Naive thymus-derived CD4-positive, alpha-beta T cell (primary cell): ENCODE measurements around the gene SLC12A3. TPM values are rescaled to one million over a fixed set of nuclear protein-coding genes. Genes with fewer than 3 reads are reported as not detected.
A peak's percentile ranks its signal among the peaks of the same experiment; 100 is the strongest.

Source experiments
- ATAC-seq: fragments of 150-1000 bp; cut with Tn5 transposase; 2 replicates; pipeline ENCODE4 v1.10.0; 2021; ENCODE audit warnings: mild to moderate bottlenecking, moderate library complexity
- CTCF ChIA-PET: fragments of 350-600 bp; sonication (Branson Sonifier 250); formaldehyde crosslinking; loops from one replicate; lab custom pipeline; 2021; ENCODE audit warnings: antibody characterized with exemption; lab: Charles Lee
- POLR2A ChIA-PET: fragments of 350-600 bp; sonication (Branson Sonifier 250); formaldehyde crosslinking; loops from one replicate; lab custom pipeline; 2021; ENCODE audit warnings: antibody characterized with exemption, inconsistent platforms; lab: Charles Lee
- DNase-seq, 9 donors: peaks; one replicate each; pipeline versions ENCODE4 v3.0.0 to v3.0.0-alpha.2; 2020 to 2022; ENCODE audit warnings: mixed read lengths in 1 of 9
- H3K27ac ChIP-seq: one replicate; pipeline ENCODE4 v1.7.0; 2013; ENCODE audit warnings: mild to moderate bottlenecking, low read depth, low read length, moderate library complexity
- H3K27me3 ChIP-seq, 2 donors: one replicate each; pipeline ENCODE4 v1.7.0; 2013; ENCODE audit warnings: low read length in 2 of 2, mild to moderate bottlenecking in 2 of 2, moderate library complexity in 2 of 2; ENCODE audit not compliant: control insufficient read depth in 2 of 2, insufficient read depth in 2 of 2
- H3K36me3 ChIP-seq, 3 experiments: 1 replicate in 2 of 3; 2 replicates in 1 of 3; pipeline ENCODE4 v1.7.0; 2013; ENCODE audit warnings: low read length in 3 of 3, mild to moderate bottlenecking in 3 of 3, moderate library complexity in 1 of 3; ENCODE audit not compliant: insufficient read depth in 3 of 3, control insufficient read depth in 2 of 3
- H3K4me1 ChIP-seq, 2 donors: one replicate each; pipeline ENCODE4 v1.7.0; 2013; ENCODE audit warnings: low read length in 2 of 2, mild to moderate bottlenecking in 2 of 2, moderate library complexity in 1 of 2; ENCODE audit not compliant: control insufficient read depth in 2 of 2, insufficient read depth in 2 of 2
- H3K4me3 ChIP-seq: 2 replicates; pipeline ENCODE4 v1.7.0; 2013; ENCODE audit warnings: mild to moderate bottlenecking, low read length
- H3K9me3 ChIP-seq, 3 experiments: 1 replicate in 2 of 3; 2 replicates in 1 of 3; pipeline ENCODE4 v1.7.0; 2013; ENCODE audit warnings: low read length in 3 of 3; ENCODE audit not compliant: control insufficient read depth in 2 of 3
- H3K27ac Mint-ChIP-seq, 9 donors: one replicate each; pipeline ENCODE4 v1.8.0; 2020 to 2022; ENCODE audit warnings: mixed read lengths in 9 of 9, mild to moderate bottlenecking in 8 of 9, moderate library complexity in 5 of 9, inconsistent platforms in 2 of 9
- H3K27me3 Mint-ChIP-seq, 5 donors: one replicate each; pipeline ENCODE4 v1.8.0; 2021 to 2022; ENCODE audit warnings: mixed read lengths in 5 of 5, mild to moderate bottlenecking in 1 of 5
- H3K36me3 Mint-ChIP-seq, 5 donors: one replicate each; pipeline ENCODE4 v1.8.0; 2020 to 2022; ENCODE audit warnings: mixed read lengths in 5 of 5, mild to moderate bottlenecking in 3 of 5, inconsistent platforms in 1 of 5
- H3K4me1 Mint-ChIP-seq, 7 donors: one replicate each; pipeline ENCODE4 v1.8.0; 2020 to 2022; ENCODE audit warnings: mixed read lengths in 7 of 7, mild to moderate bottlenecking in 3 of 7, inconsistent platforms in 1 of 7
- H3K4me3 Mint-ChIP-seq, 10 donors: one replicate each; pipeline ENCODE4 v1.8.0; 2020 to 2022; ENCODE audit warnings: mild to moderate bottlenecking in 10 of 10, mixed read lengths in 10 of 10, moderate library complexity in 6 of 10, inconsistent platforms in 2 of 10
- H3K9me3 Mint-ChIP-seq, 11 donors: one replicate each; pipeline ENCODE4 v1.8.0; 2020 to 2022; ENCODE audit warnings: mixed read lengths in 11 of 11, mild to moderate bottlenecking in 4 of 11, inconsistent platforms in 1 of 11, moderate library complexity in 1 of 11
- intact Hi-C, 2 donors: fragments of 100-400 bp; cut with micrococcal nuclease; formaldehyde crosslinking; loops; one replicate each; pipeline ENCODE4 v1.15.1; 2023
- polyA plus RNA-seq, 2 donors: library from polyadenylated mRNA; unstranded; fragments of 300-500 nt; fragmentation: Illumina TruSeq; gene quantifications; one replicate each; pipeline ENCODE4 v1.2.3, GENCODE V29; 2021
- total RNA-seq, 6 experiments: library from RNA in 5 of 6; stranded (reverse) in 5 of 6; gene quantifications; 1 replicate in 5 of 6; 2 replicates in 1 of 6; pipeline ENCODE4 v1.2.3 and lab custom pipeline; 2021 to 2026

The SLC12A3 gene
- total and polyA plus RNA-seq, 7 experiments from 2014 or later, result 0.08 to 0.49 TPM; not detected in 5

GRCh38 chr16:56824331-56824730, 40.7 kb upstream of the SLC12A3 start:
- POLR2A ChIA-PET, result interaction anchor here (0.7 kb wide), 1 partner anchor 32 kb away, joined by 5 read pairs; no protein-coding TSS in a partner anchor

GRCh38 chr16:56824804-56825203, 40.2 kb upstream of the SLC12A3 start:
- Histone ChIP-seq H3K27ac (no peak overlapping the region), H3K9me3 (no peaks in the 10 kb centered on the region), H3K36me3 (peaks cover 0 to 50% (median 3%) of the 10 kb centered on the region in 3 experiments), H3K4me1 (no peaks in the 10 kb centered on the region), H3K4me3 (no peak overlapping the region), H3K27me3 (no peaks in the 10 kb centered on the region)
- CTCF ChIA-PET, result interaction anchor here (0.5 to 0.7 kb wide), 2 partner anchors 327 to 544 kb away, joined by 3 to 9 read pairs; no protein-coding TSS in a partner anchor
- H3K27me3 Mint-ChIP-seq, result no peaks in the 10 kb centered on the region
- H3K4me3 Mint-ChIP-seq, result no peak overlapping the region
- H3K27ac Mint-ChIP-seq, result no peak overlapping the region
- peaks cover 0 to 56% (median 15%) of the 10 kb centered on the region in 5 donors for H3K36me3 Mint-ChIP-seq
- DNase-seq, result no peak
- no peak for ATAC-seq
- no peaks in the 10 kb centered on the region for H3K9me3 Mint-ChIP-seq
- intact Hi-C loops, result no loop called here
- POLR2A ChIA-PET, result interaction anchor here (0.7 kb wide), 1 partner anchor 32 kb away, joined by 5 read pairs; no protein-coding TSS in a partner anchor
- H3K4me1 Mint-ChIP-seq, result peaks cover 0 to 13% (median 3%) of the 10 kb centered on the region in 7 donors

More at GRCh38 chr16:56824331-56824730, 40.7 kb upstream of the SLC12A3 start:
- H3K4me3 ChIP-seq, result no peak overlapping the region
- Mint-ChIP-seq H3K9me3 (no peaks in the 10 kb centered on the region), H3K4me3 (no peak overlapping the region), H3K36me3 (peaks cover 0 to 54% (median 14%) of the 10 kb centered on the region in 5 donors), H3K4me1 (peaks cover 0 to 13% (median 3%) of the 10 kb centered on the region in 7 donors), H3K27ac (no peak overlapping the region), H3K27me3 (no peaks in the 10 kb centered on the region)
- H3K27me3 ChIP-seq, result no peaks in the 10 kb centered on the region
- no peaks in the 10 kb centered on the region for H3K9me3 ChIP-seq
- no peak overlapping the region for H3K27ac ChIP-seq
- no peaks in the 10 kb centered on the region for H3K4me1 ChIP-seq
- intact Hi-C loops, result no loop called here
- CTCF ChIA-PET, result interaction anchor here (0.7 kb wide), 2 partner anchors 327 to 593 kb away, joined by 3 to 9 read pairs; no protein-coding TSS in a partner anchor
- ATAC-seq (no peak), DNase-seq (no peak)
- H3K36me3 ChIP-seq, result peaks cover 0 to 50% (median 3%) of the 10 kb centered on the region in 3 experiments

- H3K36me3 Mint-ChIP-seq, result peaks cover 0 to 57% (median 12%) of the 10 kb centered on the region in 5 donors
- ChIA-PET CTCF (no interaction called here), POLR2A (interaction anchor here (0.7 kb wide), 1 partner anchor 395 kb away, joined by 5 read pairs; no protein-coding TSS in a partner anchor)
- no peak overlapping the region for H3K27ac Mint-ChIP-seq
- no peaks in the 10 kb centered on the region for H3K27me3 ChIP-seq
- no peaks in the 10 kb centered on the region for H3K9me3 Mint-ChIP-seq
- intact Hi-C loops, result no loop called here
- no peak overlapping the region for H3K4me3 Mint-ChIP-seq
- H3K36me3 ChIP-seq, result peaks cover 0 to 55% (median 3%) of the 10 kb centered on the region in 3 experiments
- DNase-seq (no peak), ATAC-seq (no peak)
- H3K27ac ChIP-seq, result no peak overlapping the region
- no peaks in the 10 kb centered on the region for H3K27me3 Mint-ChIP-seq
- H3K4me1 Mint-ChIP-seq, result peaks cover 0 to 13% (median 3%) of the 10 kb centered on the region in 7 donors
- no peak overlapping the region for H3K4me3 ChIP-seq
- no peaks in the 10 kb centered on the region for H3K9me3 ChIP-seq
- H3K4me1 ChIP-seq, result no peaks in the 10 kb centered on the region
Measured at GRCh38 chr16:56825826-56826225, 39.2 kb upstream of the SLC12A3 start.

DNA sequence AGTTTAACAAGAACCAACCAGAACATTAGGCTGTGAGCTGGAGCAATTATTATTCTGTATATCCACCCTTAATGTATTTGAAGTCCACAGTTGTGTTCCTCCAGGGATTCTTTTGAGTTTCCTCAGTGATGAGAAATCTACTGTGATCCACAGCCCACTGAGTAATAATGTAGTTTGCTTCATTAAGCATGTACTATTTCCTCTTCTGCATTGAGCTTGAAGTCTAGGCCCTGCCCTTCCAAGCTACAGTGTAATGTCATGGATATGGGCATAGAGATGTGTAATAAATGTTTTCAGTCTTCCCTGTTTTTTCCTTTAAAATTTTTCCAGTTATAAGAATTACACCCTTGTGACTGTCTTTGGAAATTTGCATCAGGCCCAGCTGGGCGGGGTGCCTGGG, 36.4 kb upstream of the SLC12A3 start:
- H3K9me3 ChIP-seq, result no peaks in the 10 kb centered on the region
- H3K4me1 ChIP-seq, result no peaks in the 10 kb centered on the region
- Mint-ChIP-seq H3K27me3 (no peaks in the 10 kb centered on the region), H3K4me3 (no peak overlapping the region), H3K9me3 (no peaks in the 10 kb centered on the region), H3K27ac (peak overlapping the region in 1 of 9 donors; percentile 32), H3K4me1 (peaks cover 0 to 13% (median 9%) of the 10 kb centered on the region in 7 donors), H3K36me3 (peaks cover 1 to 64% (median 26%) of the 10 kb centered on the region in 5 donors)
- H3K27ac ChIP-seq, result no peak overlapping the region
- ATAC-seq, result no peak
- no peak overlapping the region for H3K4me3 ChIP-seq
- no peaks in the 10 kb centered on the region for H3K27me3 ChIP-seq
- CTCF ChIA-PET, result no interaction called here
- POLR2A ChIA-PET, result no interaction called here
- no peak for DNase-seq
- H3K36me3 ChIP-seq, result peaks cover 0 to 58% (median 7%) of the 10 kb centered on the region in 3 experiments
- intact Hi-C loops, result no loop called here

DNA sequence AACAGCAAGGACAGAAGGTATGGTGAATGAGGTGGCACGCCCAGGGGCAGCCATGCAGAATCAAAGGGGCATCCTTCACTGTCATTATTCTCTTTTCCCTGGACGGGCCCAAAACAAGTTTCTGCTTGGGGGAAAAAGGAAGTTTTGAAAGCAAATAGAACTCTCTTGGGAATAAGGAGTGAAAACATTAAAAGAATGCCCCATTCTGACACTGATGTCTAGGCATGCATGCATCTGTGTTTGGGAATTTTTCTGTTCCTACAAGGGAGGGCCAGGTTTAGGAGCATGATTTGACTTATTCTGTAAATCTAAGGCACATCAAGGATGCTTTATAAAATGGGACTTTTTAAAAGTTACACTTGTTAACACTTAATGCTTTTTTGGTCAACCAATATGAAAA, 34.3 kb upstream of the SLC12A3 start:
- no peak for ATAC-seq
- no peaks in the 10 kb centered on the region for H3K9me3 Mint-ChIP-seq
- Histone ChIP-seq H3K9me3 (no peaks in the 10 kb centered on the region), H3K4me3 (no peak overlapping the region), H3K27me3 (no peaks in the 10 kb centered on the region), H3K4me1 (no peaks in the 10 kb centered on the region), H3K36me3 (peaks cover 0 to 65% (median 10%) of the 10 kb centered on the region in 3 experiments), H3K27ac (no peak overlapping the region)
- peaks cover 0 to 13% (median 9%) of the 10 kb centered on the region in 7 donors for H3K4me1 Mint-ChIP-seq
- peaks cover 4 to 64% (median 23%) of the 10 kb centered on the region in 5 donors for H3K36me3 Mint-ChIP-seq
- no peaks in the 10 kb centered on the region for H3K27me3 Mint-ChIP-seq
- H3K4me3 Mint-ChIP-seq, result no peak overlapping the region
- CTCF ChIA-PET, result interaction anchor here (0.8 kb wide), 1 partner anchor 339 kb away, joined by 3 read pairs; no protein-coding TSS in a partner anchor
- no peak for DNase-seq
- intact Hi-C loops, result no loop called here
- POLR2A ChIA-PET, result interaction anchor here (0.9 kb wide), 1 partner anchor 9 kb away, joined by 3 read pairs; no protein-coding TSS in a partner anchor
- no peak overlapping the region for H3K27ac Mint-ChIP-seq

- Histone ChIP-seq H3K27ac (no peak overlapping the region), H3K4me1 (no peaks in the 10 kb centered on the region), H3K27me3 (no peaks in the 10 kb centered on the region), H3K36me3 (peaks cover 0 to 77% (median 7%) of the 10 kb centered on the region in 3 experiments), H3K9me3 (no peaks in the 10 kb centered on the region), H3K4me3 (no peak overlapping the region)
- Mint-ChIP-seq H3K4me3 (no peak overlapping the region), H3K27me3 (no peaks in the 10 kb centered on the region), H3K27ac (no peak overlapping the region), H3K9me3 (no peaks in the 10 kb centered on the region), H3K4me1 (peaks cover 0 to 6% (median 1%) of the 10 kb centered on the region in 7 donors), H3K36me3 (peaks cover 4 to 73% (median 23%) of the 10 kb centered on the region in 5 donors)
- intact Hi-C loops, result no loop called here
- ATAC-seq (no peak), DNase-seq (no peak)
- ChIA-PET CTCF (no interaction called here), POLR2A (no interaction called here)
Measured at GRCh38 chr16:56832768-56833167, 32.2 kb upstream of the SLC12A3 start.
